Measurements from ENCODE around the gene SLC27A1.

GRCh38 chr19:17447704-17448130, 22.6 kb upstream of the SLC27A1 start:
- TF ChIP-seq EZH2 (IDR thresholded peaks at IDR 0.05; ENCODE audit: insufficient read depth, poor library complexity, severe bottlenecking) = no peak
- no peak for TF ChIP-seq EZH2phosphoT487 (IDR thresholded peaks at IDR 0.05; ENCODE audit: insufficient read depth, low read depth)

Measured in GM23248 (cell line).